ENCODE results near the gene NPDC1.

DNA sequence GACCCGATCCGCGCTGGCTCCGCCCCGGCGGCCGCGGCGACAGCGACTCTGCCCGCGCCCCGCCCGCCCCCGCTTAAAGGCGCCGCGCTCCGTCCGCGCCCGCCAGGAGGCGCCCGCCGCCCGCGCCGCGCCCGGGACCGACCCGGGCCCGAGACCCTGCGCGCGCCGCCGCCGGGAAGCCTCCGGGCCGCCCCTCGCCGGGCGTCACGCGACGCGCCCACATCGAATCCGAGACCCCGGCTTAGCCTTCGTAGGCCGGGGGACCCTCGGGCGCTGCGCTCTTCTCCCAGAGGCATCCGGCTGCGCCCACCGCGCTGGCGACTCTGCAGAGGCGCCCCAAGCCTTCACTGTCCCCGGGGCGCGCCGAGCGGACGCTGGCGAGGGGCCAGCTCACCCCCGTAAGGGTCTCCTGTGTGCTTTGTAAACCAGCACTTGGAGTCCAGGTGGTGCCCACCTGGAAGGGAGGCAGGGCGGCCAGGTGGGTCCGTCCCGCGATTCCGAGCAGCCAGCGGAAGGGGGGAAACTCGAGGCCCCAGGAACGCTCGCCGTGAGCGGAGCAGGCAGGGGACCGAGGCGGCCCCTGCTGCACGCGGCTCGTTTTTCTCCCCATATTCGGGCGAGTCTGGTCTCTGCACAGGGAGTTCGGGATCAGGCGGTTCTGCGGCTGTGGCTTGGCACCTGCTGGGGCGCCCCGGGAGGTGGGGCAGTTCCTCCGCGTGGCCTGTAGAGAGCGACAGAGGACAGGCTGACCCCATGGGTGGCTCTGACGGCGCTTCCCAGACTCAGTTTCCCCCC is 17.5 kb downstream of the NPDC1 start:
- peak in 2 of 4 experiments; percentile 68 to 72 for TF ChIP-seq CTCF (IDR thresholded peaks at IDR 0.05)
- TF ChIP-seq POLR2A (IDR thresholded peaks at IDR 0.05) = no peak
